Liver (tissue), 9 donors: ENCODE measurements around the gene AHDC1. TPM values are rescaled to one million over a fixed set of nuclear protein-coding genes. Genes with fewer than 3 reads are reported as not detected.

Source experiments
- DNase-seq: peaks from one replicate; pipeline ENCODE4 v3.0.0-alpha.2; 2017; ENCODE audit warnings: low spot score
- H3K27ac ChIP-seq, 2 donors: one replicate each; pipeline ENCODE4 v1.7.0; 2013; ENCODE audit warnings: inconsistent platforms in 2 of 2, low read length in 2 of 2, control low read depth in 1 of 2, low read depth in 1 of 2, mild to moderate bottlenecking in 1 of 2
- H3K27me3 ChIP-seq, 4 donors: one replicate each; pipeline versions ENCODE4 v1.6.1 to v1.7.0; 2013; ENCODE audit warnings: low read length in 3 of 4, inconsistent platforms in 1 of 4, mild to moderate bottlenecking in 1 of 4, moderate library complexity in 1 of 4; ENCODE audit not compliant: control insufficient read depth in 4 of 4, insufficient read depth in 4 of 4
- H3K36me3 ChIP-seq, 4 donors: one replicate each; pipeline versions ENCODE4 v1.6.1 to v1.7.0; 2013; ENCODE audit warnings: low read length in 3 of 4, mild to moderate bottlenecking in 3 of 4, low read depth in 1 of 4, moderate library complexity in 1 of 4; ENCODE audit not compliant: control insufficient read depth in 4 of 4, insufficient read depth in 3 of 4
- H3K4me1 ChIP-seq, 4 donors: one replicate each; pipeline versions ENCODE4 v1.6.1 to v1.7.0; 2013; ENCODE audit warnings: low read length in 3 of 4, mild to moderate bottlenecking in 3 of 4, moderate library complexity in 1 of 4; ENCODE audit not compliant: control insufficient read depth in 4 of 4, insufficient read depth in 4 of 4
- H3K4me3 ChIP-seq, 3 donors: one replicate each; pipeline versions ENCODE4 v1.6.1 to v1.7.0; 2013; ENCODE audit warnings: low read length in 3 of 3, control low read depth in 1 of 3, low read depth in 1 of 3, mild to moderate bottlenecking in 1 of 3
- H3K9ac ChIP-seq, 2 donors: one replicate each; pipeline ENCODE4 v1.7.0; 2013; ENCODE audit warnings: low read length in 2 of 2, mild to moderate bottlenecking in 2 of 2, moderate library complexity in 2 of 2, control low read depth in 1 of 2, low read depth in 1 of 2
- H3K9me3 ChIP-seq, 4 donors: one replicate each; pipeline versions ENCODE4 v1.6.1 to v1.7.0; 2013; ENCODE audit warnings: low read length in 3 of 4; ENCODE audit not compliant: control insufficient read depth in 4 of 4
- EGR1 ChIP-seq, 2 donors: IDR thresholded peaks; 2 replicates each; pipeline ENCODE4 v1.6.1; 2016 to 2018; ENCODE audit warnings: antibody characterized with exemption in 2 of 2, low read depth in 2 of 2
- FOXA1 ChIP-seq: IDR thresholded peaks from 2 replicates; pipeline ENCODE4 v1.6.1; 2016; ENCODE audit warnings: antibody characterized with exemption
- FOXA2 ChIP-seq: IDR thresholded peaks from 2 replicates; pipeline ENCODE4 v1.6.1; 2016; ENCODE audit warnings: antibody characterized with exemption
- GABPA ChIP-seq, 2 donors: IDR thresholded peaks in 1 of 2; conservative IDR thresholded peaks in 1 of 2; 2 replicates each; pipeline ENCODE4 v1.6.1; 2016; ENCODE audit warnings: antibody characterized with exemption in 2 of 2, mild to moderate bottlenecking in 1 of 2, moderate library complexity in 1 of 2
- HNF4A ChIP-seq, 2 donors: conservative IDR thresholded peaks; 2 replicates each; pipeline ENCODE4 v1.6.1; 2016; ENCODE audit warnings: antibody characterized with exemption in 2 of 2, mild to moderate bottlenecking in 2 of 2
- HNF4G ChIP-seq: IDR thresholded peaks from 2 replicates; pipeline ENCODE4 v1.6.1; 2016; ENCODE audit warnings: antibody characterized with exemption
- JUND ChIP-seq, 2 donors: IDR thresholded peaks; 2 replicates each; pipeline ENCODE4 v1.6.1; 2016; ENCODE audit warnings: antibody characterized with exemption in 2 of 2
- NR2F2 ChIP-seq: IDR thresholded peaks from 2 replicates; pipeline ENCODE4 v1.6.1; 2016; ENCODE audit warnings: antibody characterized with exemption
- RAD21 ChIP-seq, 2 donors: IDR thresholded peaks; 2 replicates each; pipeline ENCODE4 v1.6.1; 2016; ENCODE audit warnings: antibody characterized with exemption in 2 of 2, mild to moderate bottlenecking in 2 of 2
- RXRA ChIP-seq, 2 donors: IDR thresholded peaks; 2 replicates each; pipeline ENCODE4 v1.6.1; 2017 to 2018; ENCODE audit warnings: antibody characterized with exemption in 2 of 2, mild to moderate bottlenecking in 1 of 2
- SP1 ChIP-seq: IDR thresholded peaks from 2 replicates; pipeline ENCODE4 v1.6.1; 2018; ENCODE audit warnings: antibody characterized with exemption, mild to moderate bottlenecking
- TAF1 ChIP-seq: conservative IDR thresholded peaks from 2 replicates; pipeline ENCODE4 v1.6.1; 2016; ENCODE audit warnings: antibody characterized with exemption, mild to moderate bottlenecking
- YY1 ChIP-seq: IDR thresholded peaks from 2 replicates; pipeline ENCODE4 v1.6.1; 2016; ENCODE audit warnings: antibody characterized with exemption, mild to moderate bottlenecking
- whole genome bisulfite sequencing: extraction: QIAGEN DNeasy Blood & Tissue Kit; methylation state at CpG from one replicate; pipeline ENCODE4 v1.1.7; 2013; 5-methylcytosine and 5-hydroxymethylcytosine counted together
- polyA plus RNA-seq, 2 donors: library from polyadenylated mRNA; stranded (reverse) in 1 of 2; unstranded in 1 of 2; fragments of 200-250 nt in 1 of 2; fragments of >200 nt in 1 of 2; fragmentation: Nextera tagmentation in 1 of 2; extraction: Ambion mirVana in 1 of 2; gene quantifications; one replicate each; pipeline versions ENCODE4 v1.2.1 to v1.2.3, GENCODE V29; 2013 to 2015
- total RNA-seq, 2 donors: library from RNA; depleted of rRNA; stranded (reverse); fragments of >200 nt; gene quantifications; one replicate each; pipeline ENCODE4 v1.2.3, GENCODE V29; 2014
- TF ChIP-seq, protein P1 (sequence below): IDR thresholded peaks from 2 replicates; pipeline ENCODE4 v1.6.1; 2016; ENCODE audit warnings: antibody characterized with exemption, mild to moderate bottlenecking
- TF ChIP-seq, protein P2 (sequence below): IDR thresholded peaks from 2 replicates; pipeline ENCODE4 v1.6.1; 2016; ENCODE audit warnings: antibody characterized with exemption
- TF ChIP-seq, protein P3 (sequence below): IDR thresholded peaks from 2 replicates; pipeline ENCODE4 v1.6.1; 2016; ENCODE audit warnings: antibody characterized with exemption
- TF ChIP-seq, protein P4 (sequence below): fragments of 150-350 bp; IDR thresholded peaks from 2 replicates; pipeline ENCODE4 v1.5.1; 2017; ENCODE audit warnings: improper control_type of control experiment, low read depth, low read length; ENCODE audit not compliant: missing input control
- TF ChIP-seq, protein P5 (sequence below): IDR thresholded peaks from 2 replicates; pipeline ENCODE4 v1.6.1; 2016; ENCODE audit warnings: antibody characterized with exemption
- donor health status: healthy.
- donor health status: healthy.
- donor health status: healthy.
- donor health status: healthy.
- donor health status: healthy.

The AHDC1 gene
- total and polyA plus RNA-seq, 4 donors: 2.4 to 6.5 (median 5.5) TPM

DNA sequence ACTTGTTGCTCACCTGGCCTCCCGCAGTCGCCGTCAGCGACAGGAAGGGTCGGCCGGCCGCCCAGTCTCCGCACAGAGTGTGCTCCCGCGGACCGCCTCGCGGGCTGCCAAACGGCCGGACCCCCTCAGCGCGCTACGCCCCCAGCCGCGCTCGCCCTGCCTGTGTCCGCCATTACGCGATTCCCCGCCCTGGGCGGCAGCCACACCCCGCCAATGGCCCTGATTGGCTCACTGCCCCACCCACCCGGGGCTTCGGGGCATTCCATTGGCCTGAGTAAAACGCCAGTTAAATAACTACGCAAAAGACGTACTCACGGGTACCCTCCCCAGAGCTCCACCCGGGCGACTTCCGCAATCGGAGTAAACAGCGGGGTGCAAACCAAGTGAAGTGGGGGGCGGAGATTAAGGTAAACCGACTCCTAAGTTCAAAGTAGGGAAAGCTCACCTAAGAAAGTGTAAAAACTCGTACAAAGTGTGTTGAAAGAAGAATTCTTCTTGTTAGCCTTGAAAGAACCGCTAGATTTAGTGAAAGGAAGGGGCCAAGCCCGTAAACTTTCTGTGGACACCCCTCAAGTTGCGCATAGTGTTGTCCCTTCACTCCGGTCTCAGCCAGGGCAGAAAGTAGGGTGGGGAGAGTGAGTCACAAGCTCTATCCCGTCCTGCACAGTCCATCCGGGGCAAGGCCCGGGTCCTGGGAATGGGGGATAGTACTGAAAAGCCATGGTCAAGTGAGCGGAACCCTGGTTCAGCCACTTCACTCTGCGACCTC, 113.8 kb downstream of the AHDC1 start, which contains the start of gene WASF2 (continued):
- TF ChIP-seq, protein P1, sequence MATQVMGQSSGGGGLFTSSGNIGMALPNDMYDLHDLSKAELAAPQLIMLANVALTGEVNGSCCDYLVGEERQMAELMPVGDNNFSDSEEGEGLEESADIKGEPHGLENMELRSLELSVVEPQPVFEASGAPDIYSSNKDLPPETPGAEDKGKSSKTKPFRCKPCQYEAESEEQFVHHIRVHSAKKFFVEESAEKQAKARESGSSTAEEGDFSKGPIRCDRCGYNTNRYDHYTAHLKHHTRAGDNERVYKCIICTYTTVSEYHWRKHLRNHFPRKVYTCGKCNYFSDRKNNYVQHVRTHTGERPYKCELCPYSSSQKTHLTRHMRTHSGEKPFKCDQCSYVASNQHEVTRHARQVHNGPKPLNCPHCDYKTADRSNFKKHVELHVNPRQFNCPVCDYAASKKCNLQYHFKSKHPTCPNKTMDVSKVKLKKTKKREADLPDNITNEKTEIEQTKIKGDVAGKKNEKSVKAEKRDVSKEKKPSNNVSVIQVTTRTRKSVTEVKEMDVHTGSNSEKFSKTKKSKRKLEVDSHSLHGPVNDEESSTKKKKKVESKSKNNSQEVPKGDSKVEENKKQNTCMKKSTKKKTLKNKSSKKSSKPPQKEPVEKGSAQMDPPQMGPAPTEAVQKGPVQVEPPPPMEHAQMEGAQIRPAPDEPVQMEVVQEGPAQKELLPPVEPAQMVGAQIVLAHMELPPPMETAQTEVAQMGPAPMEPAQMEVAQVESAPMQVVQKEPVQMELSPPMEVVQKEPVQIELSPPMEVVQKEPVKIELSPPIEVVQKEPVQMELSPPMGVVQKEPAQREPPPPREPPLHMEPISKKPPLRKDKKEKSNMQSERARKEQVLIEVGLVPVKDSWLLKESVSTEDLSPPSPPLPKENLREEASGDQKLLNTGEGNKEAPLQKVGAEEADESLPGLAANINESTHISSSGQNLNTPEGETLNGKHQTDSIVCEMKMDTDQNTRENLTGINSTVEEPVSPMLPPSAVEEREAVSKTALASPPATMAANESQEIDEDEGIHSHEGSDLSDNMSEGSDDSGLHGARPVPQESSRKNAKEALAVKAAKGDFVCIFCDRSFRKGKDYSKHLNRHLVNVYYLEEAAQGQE: peak; percentile 59
- TF ChIP-seq EGR1 (IDR thresholded peaks at IDR 0.05; ENCODE audit: low read depth in 2 of 2) (peak; percentile 91 to 96), GABPA (IDR thresholded peaks at IDR 0.05 in 1 of 2, conservative IDR thresholded peaks at IDR 0.05 in 1 of 2) (peak in 1 of 2 donors; percentile 75), RAD21 (IDR thresholded peaks at IDR 0.05) (peak; percentile 23 to 26), YY1 (peak; percentile 98), RXRA (IDR thresholded peaks at IDR 0.05) (peak; percentile 40 to 54)
- TF ChIP-seq, protein P2, sequence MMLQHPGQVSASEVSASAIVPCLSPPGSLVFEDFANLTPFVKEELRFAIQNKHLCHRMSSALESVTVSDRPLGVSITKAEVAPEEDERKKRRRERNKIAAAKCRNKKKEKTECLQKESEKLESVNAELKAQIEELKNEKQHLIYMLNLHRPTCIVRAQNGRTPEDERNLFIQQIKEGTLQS: peak; percentile 66
- TF ChIP-seq, protein P3, sequence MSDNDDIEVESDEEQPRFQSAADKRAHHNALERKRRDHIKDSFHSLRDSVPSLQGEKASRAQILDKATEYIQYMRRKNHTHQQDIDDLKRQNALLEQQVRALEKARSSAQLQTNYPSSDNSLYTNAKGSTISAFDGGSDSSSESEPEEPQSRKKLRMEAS: peak; percentile 72

DNA sequence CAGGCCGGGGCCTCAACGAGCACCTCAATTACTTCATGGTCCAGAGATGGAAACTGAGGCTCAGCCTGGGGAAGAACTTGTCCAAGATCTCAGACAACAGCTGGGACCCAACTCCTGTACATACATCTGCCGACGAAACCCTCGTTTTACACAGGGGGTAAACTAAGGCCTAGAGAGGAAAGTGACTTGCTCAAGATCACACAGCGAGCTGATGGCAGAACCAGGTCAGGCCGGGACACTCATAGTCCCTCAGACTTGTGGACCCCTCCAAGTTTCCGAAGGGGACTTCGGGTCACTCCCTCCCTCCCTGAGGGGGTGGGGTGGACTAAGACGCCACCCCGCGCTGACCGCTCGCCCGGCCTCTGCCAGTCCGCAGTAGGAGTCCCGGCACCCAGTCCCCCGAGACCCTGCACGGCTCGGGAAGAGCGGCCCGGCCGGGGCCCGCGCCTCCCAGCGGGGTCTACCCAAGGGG, 114.4 kb downstream of the AHDC1 start:
- H3K27ac ChIP-seq: peak overlapping the region; percentile 90 to 98
- H3K4me3 ChIP-seq: peak overlapping the region; percentile 93 to 98 (median 97)
- under 1% methylated on average over 26 of the region's 26 CpGs for WGBS
- H3K9me3 ChIP-seq: no peaks in the 10 kb centered on the region
- TF ChIP-seq YY1 (no peak), RXRA (IDR thresholded peaks at IDR 0.05) (no peak), GABPA (IDR thresholded peaks at IDR 0.05 in 1 of 2, conservative IDR thresholded peaks at IDR 0.05 in 1 of 2) (no peak), HNF4G (no peak), SP1 (no peak), NR2F2 (no peak), TAF1 (no peak), RAD21 (IDR thresholded peaks at IDR 0.05) (no peak), EGR1 (IDR thresholded peaks at IDR 0.05; ENCODE audit: low read depth in 2 of 2) (no peak), JUND (IDR thresholded peaks at IDR 0.05) (no peak), HNF4A (conservative IDR thresholded peaks at IDR 0.05) (no peak), FOXA1 (no peak), FOXA2 (no peak)
- TF ChIP-seq, protein P1: no peak
- TF ChIP-seq, protein P2: no peak
- TF ChIP-seq, protein P4, sequence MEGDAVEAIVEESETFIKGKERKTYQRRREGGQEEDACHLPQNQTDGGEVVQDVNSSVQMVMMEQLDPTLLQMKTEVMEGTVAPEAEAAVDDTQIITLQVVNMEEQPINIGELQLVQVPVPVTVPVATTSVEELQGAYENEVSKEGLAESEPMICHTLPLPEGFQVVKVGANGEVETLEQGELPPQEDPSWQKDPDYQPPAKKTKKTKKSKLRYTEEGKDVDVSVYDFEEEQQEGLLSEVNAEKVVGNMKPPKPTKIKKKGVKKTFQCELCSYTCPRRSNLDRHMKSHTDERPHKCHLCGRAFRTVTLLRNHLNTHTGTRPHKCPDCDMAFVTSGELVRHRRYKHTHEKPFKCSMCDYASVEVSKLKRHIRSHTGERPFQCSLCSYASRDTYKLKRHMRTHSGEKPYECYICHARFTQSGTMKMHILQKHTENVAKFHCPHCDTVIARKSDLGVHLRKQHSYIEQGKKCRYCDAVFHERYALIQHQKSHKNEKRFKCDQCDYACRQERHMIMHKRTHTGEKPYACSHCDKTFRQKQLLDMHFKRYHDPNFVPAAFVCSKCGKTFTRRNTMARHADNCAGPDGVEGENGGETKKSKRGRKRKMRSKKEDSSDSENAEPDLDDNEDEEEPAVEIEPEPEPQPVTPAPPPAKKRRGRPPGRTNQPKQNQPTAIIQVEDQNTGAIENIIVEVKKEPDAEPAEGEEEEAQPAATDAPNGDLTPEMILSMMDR: no peak
- TF ChIP-seq, protein P5, sequence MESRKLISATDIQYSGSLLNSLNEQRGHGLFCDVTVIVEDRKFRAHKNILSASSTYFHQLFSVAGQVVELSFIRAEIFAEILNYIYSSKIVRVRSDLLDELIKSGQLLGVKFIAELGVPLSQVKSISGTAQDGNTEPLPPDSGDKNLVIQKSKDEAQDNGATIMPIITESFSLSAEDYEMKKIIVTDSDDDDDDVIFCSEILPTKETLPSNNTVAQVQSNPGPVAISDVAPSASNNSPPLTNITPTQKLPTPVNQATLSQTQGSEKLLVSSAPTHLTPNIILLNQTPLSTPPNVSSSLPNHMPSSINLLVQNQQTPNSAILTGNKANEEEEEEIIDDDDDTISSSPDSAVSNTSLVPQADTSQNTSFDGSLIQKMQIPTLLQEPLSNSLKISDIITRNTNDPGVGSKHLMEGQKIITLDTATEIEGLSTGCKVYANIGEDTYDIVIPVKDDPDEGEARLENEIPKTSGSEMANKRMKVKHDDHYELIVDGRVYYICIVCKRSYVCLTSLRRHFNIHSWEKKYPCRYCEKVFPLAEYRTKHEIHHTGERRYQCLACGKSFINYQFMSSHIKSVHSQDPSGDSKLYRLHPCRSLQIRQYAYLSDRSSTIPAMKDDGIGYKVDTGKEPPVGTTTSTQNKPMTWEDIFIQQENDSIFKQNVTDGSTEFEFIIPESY: no peak
- TF ChIP-seq, protein P3: no peak
- no peaks in the 10 kb centered on the region for H3K27me3 ChIP-seq
- H3K9ac ChIP-seq: peak overlapping the region; percentile 96 to 97
- peaks cover 4 to 11% (median 8%) of the 10 kb centered on the region in 4 donors for H3K4me1 ChIP-seq
- H3K36me3 ChIP-seq: peaks cover 0 to 1% (median 0%) of the 10 kb centered on the region in 4 donors
- DNase-seq: no peak
